ENCODE measurements around the gene GMDS.

Gene GMDS

DNA sequence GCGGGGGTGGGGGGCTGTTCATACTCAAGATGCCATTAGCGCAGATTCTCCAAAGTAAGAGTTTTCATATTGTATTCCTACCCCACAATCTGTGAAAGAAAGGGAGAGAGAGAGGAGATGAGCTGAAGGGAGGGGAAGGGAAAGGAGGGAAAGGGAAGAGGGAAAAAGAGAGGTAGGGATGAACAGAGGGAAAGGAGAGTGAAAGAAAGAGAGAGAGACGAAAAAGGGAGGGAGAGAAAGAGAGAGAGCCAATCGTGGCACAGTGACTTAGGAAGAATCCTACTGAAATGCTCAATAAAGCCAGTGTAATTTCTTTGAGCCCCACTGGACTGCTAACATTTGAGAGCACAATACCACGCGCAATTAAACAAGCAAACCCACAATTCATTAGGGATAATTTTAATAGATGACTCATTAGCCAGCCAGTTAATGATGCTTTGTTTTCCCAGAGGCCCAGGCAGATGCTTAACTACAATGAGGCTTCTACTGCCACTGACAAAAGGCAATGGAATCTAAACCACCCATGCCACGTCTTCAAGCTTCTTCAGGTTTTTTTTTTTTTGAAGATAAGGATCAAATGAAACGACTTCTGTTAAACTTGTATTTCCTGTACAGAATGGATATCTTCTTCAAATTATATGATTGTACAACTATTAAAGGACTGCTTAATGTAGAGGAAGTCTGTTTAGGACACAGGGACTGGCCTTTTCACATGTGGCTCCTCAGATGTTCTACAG is 328.9 kb downstream of the GMDS start:
- DNase-seq (ENCODE audit: low spot score) = no peak

DNA sequence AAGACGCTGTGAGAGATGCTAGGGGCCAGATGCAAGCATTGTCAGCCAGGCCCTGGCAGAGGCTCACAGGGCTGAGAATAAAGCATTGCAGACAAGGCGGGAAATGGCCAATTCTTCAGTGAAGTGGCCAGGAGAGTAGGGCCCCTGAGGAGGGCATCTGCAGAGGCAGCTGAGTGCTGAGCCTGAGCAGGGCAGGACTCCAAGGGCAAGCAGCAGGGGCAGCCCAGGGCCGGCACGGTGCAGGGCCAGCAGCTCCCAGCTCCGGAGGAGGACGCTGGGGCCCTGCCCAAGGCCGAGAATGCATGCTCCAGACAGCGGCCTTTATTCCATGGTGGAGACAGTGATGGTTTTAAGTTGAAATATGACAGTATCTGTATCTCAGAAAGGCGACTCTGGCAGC is 330.2 kb downstream of the GMDS start:
- no peak for TF ChIP-seq CTCF (IDR thresholded peaks at IDR 0.05; ENCODE audit: borderline replicate concordance, control extremely low read depth, extremely low read depth, insufficient read depth, missing control alignments)
- in situ Hi-C loops (cut with MboI; ENCODE audit: low sequenced_read_pairs, unreplicated experiment) = no loop called here
- DNase-seq (ENCODE audit: low spot score) = no peak

More for the DNA sequence above, 328.9 kb downstream of the GMDS start:
- in situ Hi-C loops (cut with MboI; ENCODE audit: low sequenced_read_pairs, unreplicated experiment) = no loop called here
- TF ChIP-seq CTCF (IDR thresholded peaks at IDR 0.05; ENCODE audit: borderline replicate concordance, control extremely low read depth, extremely low read depth, insufficient read depth, missing control alignments) = no peak

DNA sequence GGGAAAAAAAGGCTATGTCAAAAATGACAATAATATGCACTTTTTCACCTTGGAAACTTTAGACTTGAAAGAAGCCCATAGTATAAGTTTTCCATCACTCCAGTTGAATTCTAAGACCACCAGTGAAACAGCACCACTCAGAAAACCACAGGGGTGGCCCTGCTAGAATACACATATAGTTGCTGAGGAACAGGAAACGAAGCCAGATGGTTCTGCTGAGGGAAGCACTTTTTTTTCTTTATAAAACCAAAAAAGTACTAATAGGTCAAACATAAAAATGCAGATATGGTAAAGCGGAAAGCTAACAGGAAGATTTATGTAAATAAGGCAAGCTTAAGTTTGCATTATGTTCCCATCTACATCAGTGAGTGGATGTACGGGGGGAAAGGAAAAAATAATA is 331.8 kb downstream of the GMDS start:
- no peak for DNase-seq (ENCODE audit: low spot score)
- no peak for TF ChIP-seq CTCF (IDR thresholded peaks at IDR 0.05; ENCODE audit: borderline replicate concordance, control extremely low read depth, extremely low read depth, insufficient read depth, missing control alignments)
- in situ Hi-C loops (cut with MboI; ENCODE audit: low sequenced_read_pairs, unreplicated experiment) = no loop called here

DNA sequence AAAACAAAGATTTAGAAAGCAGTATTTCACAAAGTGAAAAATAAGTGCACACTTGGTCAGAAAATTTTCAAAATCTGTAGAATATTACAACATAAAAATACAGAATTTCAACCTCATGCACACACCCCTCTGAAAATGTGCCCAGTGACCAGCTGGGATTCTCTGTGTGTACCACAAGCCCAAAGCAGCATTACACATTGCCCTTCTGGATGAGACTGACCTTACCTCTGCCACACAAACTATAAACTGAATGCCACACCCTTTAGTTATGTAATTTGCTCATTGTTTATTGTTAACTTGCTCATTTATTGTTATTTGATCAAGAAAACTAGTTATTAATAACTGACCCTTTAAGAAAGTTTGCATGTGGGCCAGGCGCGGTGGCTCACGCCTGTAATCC is 332.7 kb downstream of the GMDS start:
- DNase-seq (ENCODE audit: low spot score) = no peak
- in situ Hi-C loops (cut with MboI; ENCODE audit: low sequenced_read_pairs, unreplicated experiment) = no loop called here
- TF ChIP-seq CTCF (IDR thresholded peaks at IDR 0.05; ENCODE audit: borderline replicate concordance, control extremely low read depth, extremely low read depth, insufficient read depth, missing control alignments) = no peak

DNA sequence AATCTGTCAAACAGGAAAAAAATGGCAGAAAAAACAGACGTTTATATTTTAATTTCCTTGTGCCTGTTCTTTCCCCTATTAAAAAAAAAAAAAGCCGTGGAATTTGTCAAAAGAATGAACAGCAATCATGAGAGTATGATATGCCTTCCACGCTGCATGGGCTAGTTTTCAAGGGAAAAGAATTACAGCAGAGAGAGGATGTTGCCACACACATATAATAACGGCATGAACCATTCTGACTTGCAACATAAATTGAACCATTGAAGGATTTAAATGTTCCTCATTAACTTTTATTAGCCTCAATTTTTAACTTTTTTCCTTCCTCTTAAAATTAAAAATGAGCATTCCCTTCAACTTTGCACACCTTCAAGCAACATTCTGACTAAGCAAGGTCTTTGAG is 333.9 kb downstream of the GMDS start:
- in situ Hi-C loops (cut with MboI; ENCODE audit: low sequenced_read_pairs, unreplicated experiment) = no loop called here

DNA sequence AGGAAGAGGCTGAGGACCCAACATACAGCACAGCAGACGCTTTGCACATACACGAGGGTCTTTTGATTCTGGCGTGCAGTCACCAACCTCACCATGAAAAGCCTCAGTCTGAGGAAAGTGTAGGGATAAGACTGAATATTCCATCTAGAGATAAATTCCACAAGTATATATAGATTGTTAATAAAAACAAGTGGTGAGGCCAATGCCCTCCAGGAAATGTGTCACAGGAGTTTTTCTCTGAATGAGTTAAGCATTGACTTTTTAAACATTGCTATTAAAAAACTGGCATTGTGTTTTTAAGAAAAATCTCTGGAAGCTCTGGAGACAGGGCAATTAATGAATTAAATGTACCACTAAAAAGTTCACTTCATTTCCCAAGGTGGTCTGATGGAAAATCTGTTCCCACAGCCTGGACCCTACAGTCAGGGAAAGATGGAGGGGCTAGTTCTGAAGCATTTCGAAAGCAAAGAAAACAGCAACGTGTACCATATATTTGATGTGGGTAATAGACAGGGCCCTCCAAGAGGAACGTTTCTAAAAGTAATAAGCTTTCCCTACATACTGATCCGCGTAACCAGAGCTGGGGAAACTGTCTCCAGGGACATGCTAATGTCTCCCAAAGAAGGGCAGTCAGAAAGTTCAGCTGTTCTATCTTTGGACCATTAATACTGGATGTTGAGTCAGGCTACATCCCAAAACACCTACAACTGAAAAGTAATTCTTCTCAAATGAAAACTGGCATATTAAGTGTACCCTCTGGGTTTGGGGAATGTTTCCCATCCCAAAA is 334.6 kb downstream of the GMDS start:
- no peak for TF ChIP-seq CTCF (IDR thresholded peaks at IDR 0.05; ENCODE audit: borderline replicate concordance, control extremely low read depth, extremely low read depth, insufficient read depth, missing control alignments)
- in situ Hi-C loops (cut with MboI; ENCODE audit: low sequenced_read_pairs, unreplicated experiment) = no loop called here
- no peak for DNase-seq (ENCODE audit: low spot score)

More for the DNA sequence above, 333.9 kb downstream of the GMDS start:
- no peak for DNase-seq (ENCODE audit: low spot score)
- no peak for TF ChIP-seq CTCF (IDR thresholded peaks at IDR 0.05; ENCODE audit: borderline replicate concordance, control extremely low read depth, extremely low read depth, insufficient read depth, missing control alignments)

Measured in GM13976 (cell line).